Testis (tissue), 3 donors: Measurements from ENCODE around the gene CST11. TPM values are rescaled to one million over a fixed set of nuclear protein-coding genes. Genes with fewer than 3 reads are reported as not detected.
A peak's percentile ranks its signal among the peaks of the same experiment; 100 is the strongest.

Experiments
- DNase-seq: peaks from one replicate; pipeline ENCODE4 v3.0.0-alpha.2; 2019
- H3K27ac ChIP-seq, 2 donors: fragments of 200-600 bp; sonication (generic); one replicate each; pipeline ENCODE4 v1.5.1; 2019
- H3K27me3 ChIP-seq: fragments of 200-600 bp; sonication (generic); one replicate; pipeline ENCODE4 v1.5.1; 2019
- H3K36me3 ChIP-seq: fragments of 200-600 bp; sonication (generic); one replicate; pipeline ENCODE4 v1.5.1; 2017; ENCODE audit warnings: low read depth; ENCODE audit errors: missing control alignments
- H3K4me1 ChIP-seq: fragments of 200-600 bp; sonication (generic); one replicate; pipeline ENCODE4 v1.5.1; 2019
- H3K4me3 ChIP-seq, 2 donors: fragments of 200-600 bp; sonication (generic); one replicate each; pipeline ENCODE4 v1.5.1; 2017 to 2019
- H3K9me3 ChIP-seq: fragments of 200-600 bp; sonication (generic); one replicate; pipeline ENCODE4 v1.5.1; 2017
- POLR2A ChIP-seq: fragments of 450-650 bp; IDR thresholded peaks from one replicate; pipeline ENCODE4 v1.6.1; 2017; ENCODE audit warnings: antibody characterized with exemption, mild to moderate bottlenecking, moderate library complexity
- WGBS, 2 donors: methylation state at CpG; one replicate each; pipeline ENCODE4 v1.1.5; 2018; 5-methylcytosine and 5-hydroxymethylcytosine counted together
- intact Hi-C: fragments of 100-400 bp; cut with DNase I; formaldehyde crosslinking; loops from one replicate; pipeline ENCODE4 v1.15.1; 2023; ENCODE audit warnings: low total_unique reads
- polyA plus RNA-seq: library from polyadenylated mRNA; stranded (reverse); fragments of 350-450 nt; fragmentation: Illumina TruSeq; extraction: RNeasy Lipid Tissue Mini Kit (QIAGEN cat#74804); gene quantifications from one replicate; pipeline ENCODE4 v1.2.3, GENCODE V29; 2014; ENCODE audit warnings: low read depth, low replicate concordance; ENCODE audit not compliant: insufficient read depth
- total RNA-seq, 2 donors: library from RNA; depleted of rRNA; stranded (reverse); fragments of >200 nt; gene quantifications; one replicate each; pipeline ENCODE4 v1.2.3, GENCODE V29; 2016
- TF ChIP-seq, protein P1 (sequence below), 3 experiments: fragments of 450-650 bp in 2 of 3; fragments of 200-600 bp in 1 of 3; sonication (generic) in 1 of 3; IDR thresholded peaks; one replicate each; pipeline ENCODE4 v1.5.1; 2016 to 2019; ENCODE audit warnings: antibody characterized with exemption in 3 of 3, mild to moderate bottlenecking in 2 of 3, moderate library complexity in 1 of 3

CST11 gene
- total and polyA plus RNA-seq, 3 donors from 2014 or later, result not detected

- Histone ChIP-seq H3K9me3 (no peaks in the 10 kb centered on the region), H3K4me3 (no peak overlapping the region), H3K36me3 (no peaks in the 10 kb centered on the region), H3K27me3 (no peaks in the 10 kb centered on the region), H3K27ac (no peak overlapping the region), H3K4me1 (peaks cover 7% of the 10 kb centered on the region)
- intact Hi-C loops, result no loop called here
- WGBS, 2 donors, result 83 to 95% methylated on average over 3 of the region's 3 CpGs
- no peak for DNase-seq
- TF ChIP-seq, protein P1, sequence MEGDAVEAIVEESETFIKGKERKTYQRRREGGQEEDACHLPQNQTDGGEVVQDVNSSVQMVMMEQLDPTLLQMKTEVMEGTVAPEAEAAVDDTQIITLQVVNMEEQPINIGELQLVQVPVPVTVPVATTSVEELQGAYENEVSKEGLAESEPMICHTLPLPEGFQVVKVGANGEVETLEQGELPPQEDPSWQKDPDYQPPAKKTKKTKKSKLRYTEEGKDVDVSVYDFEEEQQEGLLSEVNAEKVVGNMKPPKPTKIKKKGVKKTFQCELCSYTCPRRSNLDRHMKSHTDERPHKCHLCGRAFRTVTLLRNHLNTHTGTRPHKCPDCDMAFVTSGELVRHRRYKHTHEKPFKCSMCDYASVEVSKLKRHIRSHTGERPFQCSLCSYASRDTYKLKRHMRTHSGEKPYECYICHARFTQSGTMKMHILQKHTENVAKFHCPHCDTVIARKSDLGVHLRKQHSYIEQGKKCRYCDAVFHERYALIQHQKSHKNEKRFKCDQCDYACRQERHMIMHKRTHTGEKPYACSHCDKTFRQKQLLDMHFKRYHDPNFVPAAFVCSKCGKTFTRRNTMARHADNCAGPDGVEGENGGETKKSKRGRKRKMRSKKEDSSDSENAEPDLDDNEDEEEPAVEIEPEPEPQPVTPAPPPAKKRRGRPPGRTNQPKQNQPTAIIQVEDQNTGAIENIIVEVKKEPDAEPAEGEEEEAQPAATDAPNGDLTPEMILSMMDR (IDR thresholded peaks at IDR 0.05), result no peak
- no peak for TF ChIP-seq POLR2A
Observed at GRCh38 chr20:23433628-23434027, 19.0 kb downstream of the CST11 start.

GRCh38 chr20:23425129-23425528 is 27.5 kb downstream of the CST11 start:
- Histone ChIP-seq H3K9me3 (no peaks in the 10 kb centered on the region), H3K27ac (no peak overlapping the region), H3K4me3 (no peak overlapping the region), H3K36me3 (no peaks in the 10 kb centered on the region), H3K27me3 (no peaks in the 10 kb centered on the region), H3K4me1 (peaks cover 5% of the 10 kb centered on the region)
- DNase-seq, result no peak
- no peak for TF ChIP-seq POLR2A
- TF ChIP-seq, protein P1 (IDR thresholded peaks at IDR 0.05), result no peak
- 78 to 88% methylated on average over 8 to 9 of the region's 9 CpGs for WGBS, 2 donors
- intact Hi-C loops, result no loop called here

DNA sequence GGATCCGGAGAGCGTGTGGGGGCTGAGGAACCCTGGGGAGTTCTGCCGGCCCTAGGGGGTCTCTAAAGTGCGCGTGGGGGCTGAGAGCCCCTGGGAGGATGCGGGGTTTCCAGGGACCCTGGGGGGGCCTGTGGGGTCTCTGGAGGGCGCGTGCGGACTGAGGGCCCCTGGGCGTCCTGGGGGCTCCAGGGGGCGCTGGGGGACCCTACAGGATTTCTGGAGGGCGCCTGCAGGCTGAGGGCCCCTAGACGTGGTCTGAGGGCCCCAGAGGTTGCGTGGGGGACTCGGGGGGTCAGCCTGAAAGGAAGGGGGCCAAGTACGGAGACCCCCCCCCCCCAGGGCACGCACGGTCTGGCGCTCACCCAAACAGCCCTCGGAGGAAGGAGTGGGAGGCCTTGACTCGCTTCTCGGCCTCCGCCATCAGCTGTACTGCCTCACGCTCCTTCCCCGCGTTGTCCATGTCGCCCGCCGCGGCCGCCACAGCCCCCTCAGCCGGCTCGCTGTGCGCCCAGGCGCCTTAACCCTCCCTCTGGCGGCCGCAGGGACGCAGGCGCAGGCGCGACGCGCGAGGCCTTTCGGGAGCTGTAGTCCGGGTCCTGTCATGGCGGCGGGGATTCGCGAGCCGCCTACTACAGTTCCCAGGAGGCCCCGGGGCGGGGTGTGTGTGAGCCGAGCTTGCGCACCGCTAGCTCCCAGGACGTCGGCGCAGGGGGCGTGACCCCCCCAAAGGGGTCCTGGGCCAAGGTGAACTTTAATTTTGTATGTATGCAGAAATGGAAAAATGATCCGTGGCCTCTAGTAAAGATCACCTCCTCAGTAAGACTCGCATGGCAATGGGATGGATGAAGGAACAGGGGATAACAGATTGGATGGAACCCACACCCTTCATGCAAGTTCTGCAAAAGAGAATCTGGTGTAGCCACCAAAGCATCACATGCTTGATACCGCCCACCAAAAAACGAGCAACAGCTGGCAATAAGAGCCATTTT is 31.4 kb downstream of the CST11 start, which contains the start of gene NAPB:
NAPB (minus strand) TSS at position 546 of the 989 bp plus-strand sequence; CDS start at position 460, 86 bp downstream.
- Histone ChIP-seq H3K4me3 (peak within 1 kb of the TSS; percentile 86 to 97), H3K9me3 (no peaks in the 10 kb centered on the region), H3K36me3 (no peaks in the 10 kb centered on the region), H3K27ac (peak within 1 kb of the TSS; percentile 95), H3K4me1 (peaks cover 32% of the 10 kb centered on the region), H3K27me3 (no peaks in the 10 kb centered on the region)
- intact Hi-C loops, result loop anchor here (5.0 kb wide), 1 partner anchor 59 kb away; the partner anchor contains the start of gene GZF1
- 0 to 2% methylated on average over 36 to 61 of the region's 64 CpGs for WGBS, 2 donors
- peak; percentile 90 for TF ChIP-seq POLR2A
- TF ChIP-seq, protein P1 (IDR thresholded peaks at IDR 0.05), result peak; percentile 46 to 89 (median 75)
- DNase-seq, result peak; percentile 98

DNA sequence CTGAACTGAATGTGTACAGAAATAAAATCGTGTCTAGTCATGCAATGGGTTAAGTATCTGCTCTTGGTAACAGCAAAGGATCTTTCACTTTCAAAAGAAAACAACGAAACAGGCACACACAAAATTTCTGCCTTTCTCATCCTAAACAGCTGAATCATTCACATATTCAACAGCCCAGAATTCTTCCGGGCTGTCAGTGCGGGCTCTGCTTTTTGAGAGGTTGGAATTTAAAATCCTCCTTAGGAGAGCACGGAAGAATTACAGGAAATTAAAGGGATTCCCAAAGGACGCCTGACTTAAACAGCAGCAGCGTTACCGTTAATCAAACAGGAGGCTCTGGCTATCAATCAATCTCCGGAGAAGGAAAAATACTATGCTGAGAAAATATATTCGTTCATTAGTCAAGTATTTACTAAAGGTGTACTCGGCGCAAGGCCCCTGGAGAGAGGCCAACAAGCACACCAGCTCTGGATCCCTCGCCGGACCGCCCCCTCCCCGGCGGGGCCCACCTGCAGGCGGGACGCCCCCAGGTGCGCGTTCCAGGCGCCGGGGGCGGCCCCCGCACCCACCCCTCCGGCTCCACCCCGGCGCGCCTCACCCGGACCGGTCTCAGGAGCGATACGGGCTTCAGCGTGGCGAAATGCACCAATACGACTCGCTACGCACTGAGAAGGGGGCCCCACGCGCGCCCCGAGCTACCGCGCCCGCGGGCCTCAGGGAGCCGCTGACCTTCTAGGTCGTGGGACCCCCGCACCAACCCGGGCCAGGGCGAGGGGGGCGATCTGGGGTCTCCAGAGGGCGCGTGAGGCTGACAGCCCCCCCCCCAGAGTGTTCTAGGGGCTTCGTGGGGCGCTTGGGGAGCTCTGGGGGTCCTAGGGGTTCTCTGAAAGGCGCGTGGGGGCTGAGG is 32.4 kb downstream of the CST11 start:
- 0 to 1% methylated on average over 16 to 52 of the region's 58 CpGs for WGBS, 2 donors
- Histone ChIP-seq H3K4me1 (peaks cover 40% of the 10 kb centered on the region), H3K27ac (peak overlapping the region; percentile 95), H3K27me3 (no peaks in the 10 kb centered on the region), H3K9me3 (no peaks in the 10 kb centered on the region), H3K36me3 (no peaks in the 10 kb centered on the region), H3K4me3 (peak overlapping the region; percentile 86 to 97)
- peak; percentile 67 for DNase-seq
- intact Hi-C loops, result loop anchor here (5.0 kb wide), 1 partner anchor 58 kb away; the partner anchor contains the start of gene GZF1
- no peak for TF ChIP-seq POLR2A
- TF ChIP-seq, protein P1 (IDR thresholded peaks at IDR 0.05), result no peak
